Neural progenitor cell (in vitro differentiated cells): ENCODE data around the gene PCNX1.

Experiments used
- CTCF ChIP-seq: fragments of 200-600 bp; sonication (generic); IDR thresholded peaks from 2 replicates; pipeline ENCODE4 v1.5.1; 2017; ENCODE audit warnings: antibody characterized with exemption, mild to moderate bottlenecking
- EZH2 ChIP-seq: fragments of 200-600 bp; sonication (generic); IDR thresholded peaks from 2 replicates; pipeline ENCODE4 v1.6.1; 2017; ENCODE audit warnings: antibody characterized with exemption, mild to moderate bottlenecking, moderate library complexity
- EZH2phosphoT487 ChIP-seq: fragments of 200-600 bp; sonication (generic); IDR thresholded peaks from 2 replicates; pipeline ENCODE4 v1.6.1; 2017; ENCODE audit warnings: antibody characterized with exemption

GRCh38 chr14:70964492-70964891, 57.2 kb downstream of the PCNX1 start:
- TF ChIP-seq CTCF (no peak), EZH2 (no peak), EZH2phosphoT487 (no peak)
